ENCODE data around the gene KLHL3.

The KLHL3 gene

DNA sequence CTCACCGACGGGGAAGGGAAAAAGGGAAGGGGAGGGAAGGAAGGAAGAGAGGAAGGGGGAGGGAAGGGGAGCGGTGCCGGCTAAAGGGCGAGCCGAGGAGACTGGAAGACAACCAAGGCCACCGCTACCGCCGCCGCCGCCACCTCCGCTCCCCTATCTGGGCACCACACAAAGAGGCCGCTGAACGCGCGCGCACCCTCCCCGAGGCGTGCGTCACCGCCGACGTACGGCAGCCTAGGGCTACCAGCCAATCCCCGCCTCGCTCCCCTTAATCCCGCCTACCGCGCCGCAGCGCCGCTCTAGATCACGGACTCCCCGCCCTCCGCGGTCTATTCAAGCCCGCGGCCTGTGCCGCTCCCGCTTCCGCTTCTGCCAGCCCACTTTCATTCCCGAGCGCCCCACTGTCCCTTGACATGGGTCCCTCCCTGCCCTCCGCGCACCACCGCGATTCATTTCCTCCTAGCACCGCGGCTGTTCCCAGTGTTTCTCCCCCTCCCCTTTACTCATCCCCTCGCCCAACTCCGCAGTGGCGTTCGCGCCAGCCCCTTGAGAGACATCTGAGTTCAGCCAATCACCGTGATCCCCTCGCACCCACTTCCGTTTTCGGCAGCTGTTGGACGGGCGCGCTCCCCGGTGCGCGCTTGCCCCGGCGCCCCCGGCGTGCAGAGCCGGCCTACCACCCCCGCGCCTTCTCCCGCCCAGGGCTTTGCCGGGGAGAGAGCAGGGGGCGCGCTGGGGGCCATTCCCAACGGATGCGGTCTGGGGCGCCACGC lies 18.5 kb upstream of the KLHL3 start, which contains the start of gene HNRNPA0:
Gene HNRNPA0, minus strand, starts transcription at position 176 of the 773 bp plus-strand sequence. CDS start 297 bp downstream, outside the sequence.
- Mint-ChIP-seq H3K27me3 (no peaks in the 10 kb centered on the region), H3K4me3 (peak within 1 kb of the TSS; percentile 98), H3K36me3 (peaks cover 17% of the 10 kb centered on the region), H3K4me1 (ENCODE audit: low read depth) (peaks cover 30% of the 10 kb centered on the region), H3K27ac (peak within 1 kb of the TSS; percentile 100), H3K9me3 (ENCODE audit: low read depth) (no peaks in the 10 kb centered on the region)

GRCh38 chr5:137753691-137754187 lies 17.9 kb upstream of the KLHL3 start:
- no peaks in the 10 kb centered on the region for H3K9me3 Mint-ChIP-seq (ENCODE audit: low read depth)
- no peaks in the 10 kb centered on the region for H3K27me3 Mint-ChIP-seq
- peak overlapping the region; percentile 100 for H3K27ac Mint-ChIP-seq
- peaks cover 32% of the 10 kb centered on the region for H3K4me1 Mint-ChIP-seq (ENCODE audit: low read depth)
- H3K36me3 Mint-ChIP-seq, result peaks cover 17% of the 10 kb centered on the region
- peak overlapping the region; percentile 98 for H3K4me3 Mint-ChIP-seq

- Mint-ChIP-seq H3K36me3 (peaks cover 17% of the 10 kb centered on the region), H3K4me1 (ENCODE audit: low read depth) (peaks cover 32% of the 10 kb centered on the region), H3K27me3 (no peaks in the 10 kb centered on the region), H3K9me3 (ENCODE audit: low read depth) (no peaks in the 10 kb centered on the region), H3K27ac (peak overlapping the region; percentile 100), H3K4me3 (peak overlapping the region; percentile 98)
These were observed 17.2 kb upstream of the KLHL3 start for GRCh38 chr5:137752905-137753690.

- peaks cover 16% of the 10 kb centered on the region for H3K36me3 Mint-ChIP-seq
- peaks cover 32% of the 10 kb centered on the region for H3K4me1 Mint-ChIP-seq (ENCODE audit: low read depth)
- peak overlapping the region; percentile 100 for H3K27ac Mint-ChIP-seq
- no peaks in the 10 kb centered on the region for H3K27me3 Mint-ChIP-seq
- no peaks in the 10 kb centered on the region for H3K9me3 Mint-ChIP-seq (ENCODE audit: low read depth)
- peak overlapping the region; percentile 98 for H3K4me3 Mint-ChIP-seq
These were observed 16.1 kb upstream of the KLHL3 start for GRCh38 chr5:137751869-137752491.

GRCh38 chr5:137750436-137750835 lies 14.5 kb upstream of the KLHL3 start:
- peak overlapping the region; percentile 80 for H3K27ac Mint-ChIP-seq
- peaks cover 15% of the 10 kb centered on the region for H3K36me3 Mint-ChIP-seq
- no peaks in the 10 kb centered on the region for H3K27me3 Mint-ChIP-seq
- H3K4me1 Mint-ChIP-seq (ENCODE audit: low read depth), result peaks cover 31% of the 10 kb centered on the region
- peak overlapping the region; percentile 98 for H3K4me3 Mint-ChIP-seq
- no peaks in the 10 kb centered on the region for H3K9me3 Mint-ChIP-seq (ENCODE audit: low read depth)

- Mint-ChIP-seq H3K27ac (no peak overlapping the region), H3K4me3 (no peak overlapping the region), H3K4me1 (ENCODE audit: low read depth) (peaks cover 31% of the 10 kb centered on the region), H3K9me3 (ENCODE audit: low read depth) (no peaks in the 10 kb centered on the region), H3K27me3 (no peaks in the 10 kb centered on the region), H3K36me3 (peaks cover 15% of the 10 kb centered on the region)
These were observed 12.0 kb upstream of the KLHL3 start for GRCh38 chr5:137747848-137748247.

DNA sequence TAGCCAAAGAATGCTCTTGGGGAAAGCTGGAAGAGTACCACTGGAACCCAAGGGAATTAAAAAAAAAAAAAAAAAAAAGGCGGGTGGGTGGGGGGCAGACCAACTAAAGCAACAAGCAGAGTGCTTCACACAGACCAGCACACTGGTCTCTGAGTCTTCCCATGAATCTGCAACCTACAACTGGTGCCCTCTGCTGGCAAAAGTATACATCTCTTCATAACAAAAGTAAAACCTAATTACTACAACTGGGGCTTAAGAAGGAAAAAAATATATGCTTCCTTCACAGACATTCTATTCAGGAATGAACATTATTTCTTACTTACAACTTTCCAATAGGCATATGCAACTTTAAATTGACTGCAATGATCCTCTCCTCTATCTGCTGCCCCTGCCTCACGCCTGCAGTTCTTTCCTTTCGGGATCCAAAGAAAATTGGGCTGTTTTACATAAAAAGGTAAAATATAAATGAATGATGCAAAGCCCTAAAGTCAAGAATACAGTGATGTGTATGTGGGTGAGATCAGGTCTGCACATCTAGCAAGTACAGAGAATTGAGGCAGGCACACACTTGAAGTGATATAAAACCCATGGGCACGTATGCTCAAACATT lies 7.2 kb upstream of the KLHL3 start:
- H3K36me3 Mint-ChIP-seq, result peaks cover 2% of the 10 kb centered on the region
- no peak overlapping the region for H3K27ac Mint-ChIP-seq
- peaks cover 32% of the 10 kb centered on the region for H3K4me1 Mint-ChIP-seq (ENCODE audit: low read depth)
- H3K27me3 Mint-ChIP-seq, result no peaks in the 10 kb centered on the region
- H3K4me3 Mint-ChIP-seq, result no peak overlapping the region
- H3K9me3 Mint-ChIP-seq (ENCODE audit: low read depth), result no peaks in the 10 kb centered on the region

DNA sequence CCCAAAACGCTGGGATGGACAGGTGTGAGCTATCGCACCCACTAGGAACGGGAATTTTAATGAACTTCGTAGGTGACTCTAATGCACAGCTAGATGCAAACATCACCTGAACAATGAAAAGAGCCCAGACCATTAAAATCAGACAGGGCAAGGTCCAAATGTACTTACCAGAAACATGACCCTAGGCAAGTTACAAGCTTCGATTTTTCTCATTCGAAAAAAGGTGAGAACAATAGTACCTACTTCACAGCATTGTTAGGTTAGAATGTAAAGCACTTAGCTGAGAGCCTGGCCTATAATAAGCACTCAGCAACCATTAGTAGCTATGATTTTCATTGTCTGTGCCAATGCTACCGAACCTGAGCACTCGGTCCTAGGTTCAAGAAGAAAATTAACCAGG lies 5.8 kb upstream of the KLHL3 start:
- H3K4me1 Mint-ChIP-seq (ENCODE audit: low read depth), result peaks cover 32% of the 10 kb centered on the region
- no peak overlapping the region for H3K4me3 Mint-ChIP-seq
- no peaks in the 10 kb centered on the region for H3K9me3 Mint-ChIP-seq (ENCODE audit: low read depth)
- peaks cover 4% of the 10 kb centered on the region for H3K36me3 Mint-ChIP-seq
- no peaks in the 10 kb centered on the region for H3K27me3 Mint-ChIP-seq
- H3K27ac Mint-ChIP-seq, result no peak overlapping the region

- no peak overlapping the region for H3K4me3 Mint-ChIP-seq
- peaks cover 32% of the 10 kb centered on the region for H3K4me1 Mint-ChIP-seq (ENCODE audit: low read depth)
- no peaks in the 10 kb centered on the region for H3K9me3 Mint-ChIP-seq (ENCODE audit: low read depth)
- no peaks in the 10 kb centered on the region for H3K27me3 Mint-ChIP-seq
- H3K27ac Mint-ChIP-seq, result peak overlapping the region; percentile 85
- H3K36me3 Mint-ChIP-seq, result peaks cover 4% of the 10 kb centered on the region
These were observed 3.8 kb upstream of the KLHL3 start for GRCh38 chr5:137739737-137740136.

DNA sequence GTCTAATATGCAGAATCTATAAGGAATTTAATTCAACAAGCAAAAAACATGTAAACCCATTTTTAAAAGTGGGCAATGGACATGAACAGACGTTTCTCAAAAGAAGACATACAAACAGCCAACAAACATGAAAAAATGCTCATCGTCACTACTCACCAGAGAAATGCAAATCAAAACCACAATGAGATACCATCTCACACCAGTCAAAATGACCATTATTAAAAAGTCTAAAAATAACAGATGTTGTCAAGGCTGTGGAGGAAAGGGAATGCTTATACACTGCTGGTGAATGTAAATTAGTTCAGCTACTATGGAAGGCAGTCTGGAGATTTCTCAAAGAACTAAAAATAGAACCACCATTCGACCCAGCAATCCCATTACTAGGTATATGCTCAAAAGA lies 3.1 kb upstream of the KLHL3 start:
- H3K36me3 Mint-ChIP-seq, result peaks cover 4% of the 10 kb centered on the region
- peak overlapping the region; percentile 52 for H3K4me3 Mint-ChIP-seq
- H3K27ac Mint-ChIP-seq, result peak overlapping the region; percentile 85
- peaks cover 32% of the 10 kb centered on the region for H3K4me1 Mint-ChIP-seq (ENCODE audit: low read depth)
- no peaks in the 10 kb centered on the region for H3K27me3 Mint-ChIP-seq
- H3K9me3 Mint-ChIP-seq (ENCODE audit: low read depth), result no peaks in the 10 kb centered on the region

DNA sequence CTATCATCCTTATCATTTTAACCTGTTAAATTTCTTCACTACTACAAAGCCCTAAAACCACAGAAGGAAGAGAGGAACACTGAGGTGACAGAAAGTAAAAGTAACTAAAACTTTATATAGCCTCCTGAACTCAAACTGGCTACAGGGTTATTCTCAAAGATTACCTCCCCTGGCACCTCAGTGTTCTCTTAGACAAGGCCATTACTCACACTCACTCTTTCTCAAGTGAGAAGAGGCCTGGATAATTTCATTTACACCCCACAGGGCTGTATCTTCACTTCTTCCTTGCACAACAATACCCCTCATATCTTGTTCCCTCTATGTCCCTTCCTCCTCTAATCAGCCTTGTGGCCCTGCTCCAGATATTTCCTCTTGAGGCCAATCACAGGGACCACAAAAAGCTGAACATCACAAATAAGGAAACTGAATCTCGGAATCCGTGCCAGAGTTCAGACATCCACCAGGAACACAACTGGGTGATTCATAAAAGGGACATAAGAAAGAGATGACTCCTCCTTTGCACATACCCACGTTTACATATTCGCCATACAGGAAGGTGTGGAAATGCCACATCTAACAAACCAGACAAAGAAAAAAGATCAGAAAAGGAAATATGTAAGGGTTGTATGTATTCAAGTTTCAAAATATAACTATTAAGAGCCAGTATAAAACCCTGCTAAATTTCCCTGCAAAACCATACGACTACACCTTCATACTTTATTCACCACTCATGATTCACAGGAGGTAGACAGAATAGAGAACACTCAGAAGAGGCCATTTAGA lies 1.7 kb upstream of the KLHL3 start:
- H3K36me3 Mint-ChIP-seq, result peaks cover 4% of the 10 kb centered on the region
- no peaks in the 10 kb centered on the region for H3K9me3 Mint-ChIP-seq (ENCODE audit: low read depth)
- H3K4me3 Mint-ChIP-seq, result no peak overlapping the region
- no peak overlapping the region for H3K27ac Mint-ChIP-seq
- peaks cover 24% of the 10 kb centered on the region for H3K4me1 Mint-ChIP-seq (ENCODE audit: low read depth)
- H3K27me3 Mint-ChIP-seq, result no peaks in the 10 kb centered on the region

- peaks cover 24% of the 10 kb centered on the region for H3K4me1 Mint-ChIP-seq (ENCODE audit: low read depth)
- no peak overlapping the region for H3K4me3 Mint-ChIP-seq
- H3K36me3 Mint-ChIP-seq, result peaks cover 4% of the 10 kb centered on the region
- no peak overlapping the region for H3K27ac Mint-ChIP-seq
- H3K9me3 Mint-ChIP-seq (ENCODE audit: low read depth), result no peaks in the 10 kb centered on the region
- no peaks in the 10 kb centered on the region for H3K27me3 Mint-ChIP-seq
These were observed 607 bp upstream of the KLHL3 start for GRCh38 chr5:137736496-137736895.

DNA sequence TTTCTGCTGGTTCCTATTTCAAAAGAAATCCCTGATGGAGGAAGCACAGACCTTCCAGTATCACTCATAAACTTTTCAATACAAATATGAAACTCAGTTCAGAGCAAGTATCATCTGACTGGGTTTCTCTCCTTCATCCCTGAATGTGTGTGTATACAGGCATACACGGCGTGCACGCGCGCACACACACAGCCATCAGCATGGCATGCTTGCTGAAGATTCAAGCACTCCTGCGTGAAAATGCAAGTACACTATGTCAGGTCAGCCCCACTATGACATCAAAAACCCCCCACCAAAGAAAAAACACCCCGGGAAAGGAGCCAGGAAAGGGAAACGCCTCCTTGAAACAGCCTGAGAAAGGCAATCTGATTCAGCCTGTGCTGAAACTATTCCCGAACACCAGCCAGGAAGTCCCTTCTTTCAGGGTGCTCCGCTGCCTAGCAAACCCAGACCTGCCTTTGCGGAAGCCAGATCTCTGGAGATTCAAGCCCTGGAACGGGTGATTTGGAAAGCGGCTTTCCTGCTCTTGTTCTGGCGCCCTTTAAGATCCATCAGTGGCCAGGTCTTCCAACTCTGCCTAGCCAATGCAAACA lies 831 bp downstream of the KLHL3 start:
- Mint-ChIP-seq H3K27me3 (no peaks in the 10 kb centered on the region), H3K27ac (no peak overlapping the region), H3K4me3 (no peak overlapping the region), H3K36me3 (peaks cover 8% of the 10 kb centered on the region), H3K4me1 (ENCODE audit: low read depth) (peaks cover 27% of the 10 kb centered on the region), H3K9me3 (ENCODE audit: low read depth) (no peaks in the 10 kb centered on the region)

GRCh38 chr5:137734331-137734730 lies 1.6 kb downstream of the KLHL3 start:
- Mint-ChIP-seq H3K27me3 (no peaks in the 10 kb centered on the region), H3K4me1 (ENCODE audit: low read depth) (peaks cover 23% of the 10 kb centered on the region), H3K27ac (no peak overlapping the region), H3K36me3 (peaks cover 10% of the 10 kb centered on the region), H3K4me3 (no peak overlapping the region), H3K9me3 (ENCODE audit: low read depth) (no peaks in the 10 kb centered on the region)

All from activated naive CD8-positive, alpha-beta T cell (primary cell).